Measurements from ENCODE around the gene FOXD2.

Gene FOXD2

DNA sequence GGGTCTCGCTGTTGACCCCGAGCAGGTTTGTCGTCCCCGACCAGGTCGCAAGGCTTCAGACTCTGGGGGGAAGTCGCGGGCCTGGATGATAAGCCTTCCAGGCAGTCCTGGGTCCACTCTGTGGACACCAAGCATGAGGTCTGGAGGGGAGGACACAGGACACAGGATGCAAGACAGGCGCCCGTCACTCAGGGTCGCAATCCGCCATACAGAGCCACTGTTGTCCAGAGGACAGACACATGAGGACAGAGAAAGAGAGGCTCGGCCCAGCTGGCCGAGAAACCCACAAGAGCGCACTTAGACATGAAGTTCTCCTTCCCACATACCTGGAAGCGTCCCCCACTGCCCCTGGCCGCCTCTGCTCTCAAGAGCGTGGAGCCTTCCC, 4.8 kb upstream of the FOXD2 start:
- TF ChIP-seq, protein P1, sequence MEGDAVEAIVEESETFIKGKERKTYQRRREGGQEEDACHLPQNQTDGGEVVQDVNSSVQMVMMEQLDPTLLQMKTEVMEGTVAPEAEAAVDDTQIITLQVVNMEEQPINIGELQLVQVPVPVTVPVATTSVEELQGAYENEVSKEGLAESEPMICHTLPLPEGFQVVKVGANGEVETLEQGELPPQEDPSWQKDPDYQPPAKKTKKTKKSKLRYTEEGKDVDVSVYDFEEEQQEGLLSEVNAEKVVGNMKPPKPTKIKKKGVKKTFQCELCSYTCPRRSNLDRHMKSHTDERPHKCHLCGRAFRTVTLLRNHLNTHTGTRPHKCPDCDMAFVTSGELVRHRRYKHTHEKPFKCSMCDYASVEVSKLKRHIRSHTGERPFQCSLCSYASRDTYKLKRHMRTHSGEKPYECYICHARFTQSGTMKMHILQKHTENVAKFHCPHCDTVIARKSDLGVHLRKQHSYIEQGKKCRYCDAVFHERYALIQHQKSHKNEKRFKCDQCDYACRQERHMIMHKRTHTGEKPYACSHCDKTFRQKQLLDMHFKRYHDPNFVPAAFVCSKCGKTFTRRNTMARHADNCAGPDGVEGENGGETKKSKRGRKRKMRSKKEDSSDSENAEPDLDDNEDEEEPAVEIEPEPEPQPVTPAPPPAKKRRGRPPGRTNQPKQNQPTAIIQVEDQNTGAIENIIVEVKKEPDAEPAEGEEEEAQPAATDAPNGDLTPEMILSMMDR (IDR thresholded peaks at IDR 0.05), result no peak

DNA sequence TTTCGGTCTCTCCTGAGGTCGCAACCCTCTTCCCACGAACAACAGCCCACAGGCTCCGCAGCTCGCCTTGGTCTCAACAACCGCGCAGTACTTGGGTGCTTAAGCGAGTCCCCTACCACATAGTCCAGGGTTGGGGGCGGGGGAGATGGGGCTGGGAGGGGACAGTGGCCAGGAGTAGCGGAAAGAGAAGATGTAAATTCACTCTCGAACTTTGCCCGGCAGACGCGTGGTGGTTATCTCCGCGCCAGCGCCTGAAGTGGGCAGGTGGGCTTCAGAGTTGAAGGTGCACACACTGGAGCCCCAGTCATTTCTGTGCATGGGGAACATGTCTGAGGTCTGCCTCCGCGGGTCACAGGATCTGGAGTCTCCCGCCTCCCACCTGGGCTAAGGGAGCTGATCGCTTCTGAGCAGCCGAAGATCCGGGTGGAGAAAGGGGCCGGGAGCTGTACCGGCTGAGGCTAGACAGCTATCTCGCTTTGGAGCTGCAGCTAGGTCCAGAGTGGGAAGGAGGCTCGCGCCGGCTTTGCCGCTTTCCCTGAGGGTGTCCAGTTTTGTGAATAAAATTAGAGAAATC, 4.3 kb upstream of the FOXD2 start:
- TF ChIP-seq, protein P1 (IDR thresholded peaks at IDR 0.05), result no peak

DNA sequence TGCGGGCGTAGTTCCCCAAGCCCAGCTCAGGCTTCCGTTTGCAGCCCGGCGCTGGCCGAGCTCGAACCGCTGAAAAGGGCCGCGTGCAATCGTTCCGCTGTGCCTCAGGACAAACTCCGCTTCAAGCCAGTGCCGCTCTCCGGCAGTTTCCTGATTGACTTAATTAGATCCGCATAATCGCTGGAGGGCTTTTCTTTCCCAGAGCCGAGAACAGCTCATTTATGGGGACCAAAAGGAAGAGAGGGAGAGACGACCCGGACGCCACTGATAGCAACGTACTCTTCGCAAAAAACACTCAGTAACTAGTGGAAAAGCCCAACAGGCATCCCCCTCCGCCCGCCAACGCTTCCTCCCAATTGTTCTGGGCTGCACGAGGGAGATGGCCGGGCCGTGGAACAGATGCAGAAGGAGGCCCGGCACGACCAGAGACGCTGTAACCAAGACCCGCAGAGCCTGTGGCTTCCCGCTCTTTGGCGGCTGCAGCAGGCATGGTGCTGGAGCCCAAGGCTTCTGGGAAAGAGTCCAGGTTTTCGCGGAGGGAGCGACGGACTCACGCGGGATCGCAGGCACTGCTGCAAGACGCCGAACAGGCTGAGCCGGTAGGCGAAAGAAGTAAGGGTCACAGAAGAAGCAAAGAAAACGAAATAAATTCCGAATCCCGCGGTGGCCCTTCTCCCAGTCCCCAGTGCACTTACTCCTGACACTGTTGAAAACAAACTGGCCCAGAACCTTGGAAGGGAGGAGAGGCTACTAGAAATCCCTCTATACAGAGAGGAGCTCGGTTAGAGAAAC, 3.6 kb upstream of the FOXD2 start:
- TF ChIP-seq, protein P1 (IDR thresholded peaks at IDR 0.05), result no peak

DNA sequence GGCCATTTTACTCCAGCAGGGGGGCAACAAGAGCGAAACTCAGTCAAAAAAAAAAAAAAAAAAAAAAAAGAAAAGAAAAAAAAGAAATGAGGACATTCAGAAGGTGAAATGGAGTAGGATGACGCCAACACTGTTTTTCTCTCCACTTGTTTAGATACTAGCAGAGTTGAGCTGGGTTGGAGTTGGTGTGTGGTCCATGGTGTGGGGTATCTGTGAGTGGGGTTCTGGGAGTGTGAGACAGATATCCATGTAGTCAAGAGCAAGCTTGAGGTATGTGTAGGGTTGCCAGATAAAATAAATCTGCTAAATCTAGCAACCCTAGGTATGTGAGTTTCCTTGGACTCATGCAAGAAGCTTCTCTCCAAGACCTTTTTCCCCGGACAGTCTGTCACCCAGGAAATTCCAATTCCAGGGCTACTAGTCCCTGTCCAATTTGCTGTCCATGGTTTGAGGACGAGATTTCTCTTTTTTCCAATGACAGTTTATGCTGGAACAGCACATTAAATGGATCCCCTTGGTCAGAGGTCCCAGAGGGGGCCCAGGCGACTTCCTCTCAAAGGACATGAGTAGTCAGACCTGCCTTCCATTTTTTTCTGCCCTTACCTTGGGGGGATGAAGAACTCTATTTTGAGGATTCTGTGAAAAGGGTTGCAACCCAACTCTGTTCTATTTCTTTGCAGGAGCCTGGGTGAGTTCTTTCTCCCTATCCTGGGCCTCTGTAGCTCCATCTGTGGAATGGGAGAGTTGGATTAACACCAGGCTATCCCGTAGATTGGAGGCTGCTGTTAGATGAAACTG, 2.1 kb upstream of the FOXD2 start:
- TF ChIP-seq, protein P1 (IDR thresholded peaks at IDR 0.05), result no peak

DNA sequence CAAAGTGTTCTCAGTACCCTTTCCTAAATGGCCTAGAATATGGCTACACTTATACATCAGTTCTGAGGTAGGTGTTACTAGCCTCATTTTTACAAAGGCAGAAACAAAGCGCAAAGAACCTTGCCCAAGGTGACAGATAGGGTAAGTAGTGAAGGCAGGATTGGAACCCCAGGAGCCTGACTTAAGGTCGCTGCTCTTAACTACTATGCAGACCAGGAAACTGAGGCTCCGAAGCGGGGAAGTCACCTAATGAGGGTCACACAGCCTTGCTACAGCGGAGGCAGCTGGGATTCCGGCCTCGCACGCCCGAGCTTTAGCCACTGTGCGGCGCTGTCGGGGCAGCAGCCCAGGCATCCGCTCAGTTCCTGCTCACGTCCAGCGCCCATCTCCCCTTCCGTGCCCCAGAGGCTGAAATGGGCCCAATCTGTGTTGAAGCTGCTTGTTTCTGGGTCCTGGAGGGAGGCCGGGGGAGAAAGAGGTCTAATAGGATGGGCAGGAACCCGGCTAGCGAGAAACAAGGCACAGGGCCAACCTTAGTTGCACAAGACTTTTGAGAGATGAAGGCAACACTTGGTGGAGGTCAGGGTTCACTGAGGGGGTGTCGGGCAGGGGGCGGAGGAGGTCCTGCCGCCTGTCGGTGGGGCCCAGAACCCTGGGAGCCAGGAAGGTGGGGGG, 1.4 kb upstream of the FOXD2 start:
- TF ChIP-seq, protein P1 (IDR thresholded peaks at IDR 0.05), result peak; percentile 95

DNA sequence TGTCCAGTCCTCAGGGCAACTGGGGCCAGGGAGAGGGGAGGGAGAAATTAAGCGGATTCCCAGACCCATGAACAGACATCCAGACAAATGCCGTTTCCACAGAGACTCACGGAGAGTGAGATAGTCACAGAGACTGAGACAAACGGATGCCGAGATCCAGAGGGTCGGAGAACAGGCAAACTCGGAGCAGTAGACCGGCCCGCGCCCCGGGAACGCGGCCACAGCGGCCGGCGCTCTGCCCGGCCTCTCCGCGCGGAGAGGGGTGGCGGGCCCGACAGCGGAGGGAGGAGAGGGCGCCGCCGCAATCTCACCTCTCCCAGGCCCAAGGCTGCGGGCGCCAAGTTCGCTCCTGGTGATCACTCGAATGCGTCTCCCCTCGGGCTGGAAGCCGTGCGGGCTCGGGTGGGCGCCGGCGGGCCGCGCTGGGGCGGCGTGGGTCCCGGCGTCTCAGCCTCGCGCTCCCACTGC, 831 bp upstream of the FOXD2 start:
- TF ChIP-seq, protein P1 (IDR thresholded peaks at IDR 0.05), result no peak
